NT2/D1 (cell line): ENCODE results near the gene BMP6.

Experiments used
- DNase-seq: peaks from one replicate; pipeline ENCODE4 v3.0.0-alpha.2; 2011; ENCODE audit warnings: low read depth, low spot score
- H3K27me3 ChIP-seq: 2 replicates; pipeline ENCODE4 v1.6.0; 2011; ENCODE audit warnings: mild to moderate bottlenecking; ENCODE audit not compliant: insufficient read length, insufficient read depth
- H3K36me3 ChIP-seq: 2 replicates; pipeline ENCODE4 v1.6.1; 2011; ENCODE audit warnings: mild to moderate bottlenecking, low read length, mixed read lengths; ENCODE audit not compliant: insufficient read depth, insufficient read length
- H3K4me1 ChIP-seq: 2 replicates; pipeline ENCODE4 v1.5.1; 2011; ENCODE audit not compliant: insufficient read depth, insufficient read length
- H3K4me3 ChIP-seq: 2 replicates; pipeline ENCODE4 v1.5.1; 2011; ENCODE audit warnings: low read depth; ENCODE audit not compliant: insufficient read length
- H3K9ac ChIP-seq: 2 replicates; pipeline ENCODE4 v1.6.0; 2011; ENCODE audit warnings: low read depth; ENCODE audit not compliant: insufficient read length
- H3K9me3 ChIP-seq: 2 replicates; pipeline ENCODE4 v1.5.1; 2011; ENCODE audit warnings: mild to moderate bottlenecking, low read length; ENCODE audit not compliant: insufficient read depth
- SUZ12 ChIP-seq: IDR thresholded peaks from 2 replicates; pipeline ENCODE4 v1.6.1; 2011; ENCODE audit not compliant: insufficient read length, insufficient read depth; ENCODE audit errors: extremely low read depth
- YY1 ChIP-seq: IDR thresholded peaks from 2 replicates; pipeline ENCODE4 v1.6.1; 2011; ENCODE audit not compliant: insufficient read length, insufficient read depth
- ZNF274 ChIP-seq: IDR thresholded peaks from 2 replicates; pipeline ENCODE4 v1.6.1; 2011; ENCODE audit warnings: mild to moderate bottlenecking, low read depth, low read length

The BMP6 gene

GRCh38 chr6:7818257-7819214 lies 92.6 kb downstream of the BMP6 start:
- Histone ChIP-seq H3K36me3 (no peaks in the 10 kb centered on the region), H3K4me1 (no peaks in the 10 kb centered on the region), H3K4me3 (no peak overlapping the region), H3K9ac (no peak overlapping the region), H3K9me3 (no peaks in the 10 kb centered on the region), H3K27me3 (no peaks in the 10 kb centered on the region)
- no peak for TF ChIP-seq ZNF274
- TF ChIP-seq SUZ12 = no peak
- no peak for TF ChIP-seq YY1
- no peak for DNase-seq

- H3K4me1 ChIP-seq = no peaks in the 10 kb centered on the region
- no peak overlapping the region for H3K4me3 ChIP-seq
- no peak overlapping the region for H3K9ac ChIP-seq
- no peaks in the 10 kb centered on the region for H3K36me3 ChIP-seq
- no peaks in the 10 kb centered on the region for H3K27me3 ChIP-seq
- TF ChIP-seq ZNF274 (no peak), SUZ12 (no peak), YY1 (no peak)
- no peaks in the 10 kb centered on the region for H3K9me3 ChIP-seq
- DNase-seq = no peak
Measured at GRCh38 chr6:7819431-7820015, 93.6 kb downstream of the BMP6 start.

GRCh38 chr6:7820288-7820835 lies 94.5 kb downstream of the BMP6 start:
- H3K4me1 ChIP-seq = no peaks in the 10 kb centered on the region
- no peak overlapping the region for H3K9ac ChIP-seq
- H3K36me3 ChIP-seq = no peaks in the 10 kb centered on the region
- DNase-seq = no peak
- H3K27me3 ChIP-seq = no peaks in the 10 kb centered on the region
- TF ChIP-seq ZNF274 (no peak), YY1 (no peak), SUZ12 (no peak)
- H3K4me3 ChIP-seq = no peak overlapping the region
- no peaks in the 10 kb centered on the region for H3K9me3 ChIP-seq

GRCh38 chr6:7821426-7821825 lies 95.5 kb downstream of the BMP6 start:
- Histone ChIP-seq H3K4me3 (no peak overlapping the region), H3K27me3 (no peaks in the 10 kb centered on the region), H3K36me3 (no peaks in the 10 kb centered on the region), H3K9me3 (no peaks in the 10 kb centered on the region), H3K9ac (no peak overlapping the region), H3K4me1 (no peaks in the 10 kb centered on the region)
- no peak for DNase-seq
- TF ChIP-seq ZNF274 (no peak), YY1 (no peak), SUZ12 (no peak)

GRCh38 chr6:7823552-7823951 lies 97.7 kb downstream of the BMP6 start:
- Histone ChIP-seq H3K4me3 (no peak overlapping the region), H3K36me3 (no peaks in the 10 kb centered on the region), H3K27me3 (no peaks in the 10 kb centered on the region), H3K9me3 (no peaks in the 10 kb centered on the region), H3K9ac (no peak overlapping the region), H3K4me1 (no peaks in the 10 kb centered on the region)
- TF ChIP-seq YY1 = no peak
- TF ChIP-seq ZNF274 = no peak
- TF ChIP-seq SUZ12 = no peak
- DNase-seq = no peak

- no peak for TF ChIP-seq ZNF274
- TF ChIP-seq YY1 = no peak
- no peak for TF ChIP-seq SUZ12
- no peak overlapping the region for H3K4me3 ChIP-seq
- DNase-seq = no peak
- no peaks in the 10 kb centered on the region; the same call in 1 of the 2 replicates for H3K9me3 ChIP-seq
- no peaks in the 10 kb centered on the region for H3K4me1 ChIP-seq
- H3K9ac ChIP-seq = no peak overlapping the region
- H3K36me3 ChIP-seq = no peaks in the 10 kb centered on the region
- no peaks in the 10 kb centered on the region for H3K27me3 ChIP-seq
Measured at GRCh38 chr6:7825986-7826385, 100.1 kb downstream of the BMP6 start.

GRCh38 chr6:7827142-7827541 lies 101.2 kb downstream of the BMP6 start:
- H3K9ac ChIP-seq = no peak overlapping the region
- DNase-seq = no peak
- TF ChIP-seq YY1 (no peak), ZNF274 (no peak), SUZ12 (no peak)
- no peaks in the 10 kb centered on the region for H3K4me1 ChIP-seq
- H3K27me3 ChIP-seq = no peaks in the 10 kb centered on the region
- no peaks in the 10 kb centered on the region for H3K36me3 ChIP-seq
- no peaks in the 10 kb centered on the region; the same call in 1 of the 2 replicates for H3K9me3 ChIP-seq
- H3K4me3 ChIP-seq = no peak overlapping the region
